AG10803 (cell line): ENCODE results near the gene NCOA3.
A peak's percentile ranks its signal among the peaks of the same experiment; 100 is the strongest.
"Not testable (repeated sequence)": the region's sequence is repeated elsewhere in the genome, so short reads cannot be mapped to it uniquely, and the experiment has no call there.

Experiments used
- DNase-seq: peaks from one replicate; pipeline ENCODE4 v3.0.0; 2010; ENCODE audit warnings: low read depth
- H3K4me3 ChIP-seq: 2 replicates; pipeline ENCODE4 v1.5.1; 2011; ENCODE audit warnings: mild to moderate bottlenecking, low read length, control low read depth
- TF ChIP-seq, protein P1 (sequence below): conservative IDR thresholded peaks from 2 replicates; pipeline ENCODE4 v1.5.1; 2011; ENCODE audit warnings: mild to moderate bottlenecking, low read length, control low read depth, inconsistent platforms

Gene NCOA3

DNA sequence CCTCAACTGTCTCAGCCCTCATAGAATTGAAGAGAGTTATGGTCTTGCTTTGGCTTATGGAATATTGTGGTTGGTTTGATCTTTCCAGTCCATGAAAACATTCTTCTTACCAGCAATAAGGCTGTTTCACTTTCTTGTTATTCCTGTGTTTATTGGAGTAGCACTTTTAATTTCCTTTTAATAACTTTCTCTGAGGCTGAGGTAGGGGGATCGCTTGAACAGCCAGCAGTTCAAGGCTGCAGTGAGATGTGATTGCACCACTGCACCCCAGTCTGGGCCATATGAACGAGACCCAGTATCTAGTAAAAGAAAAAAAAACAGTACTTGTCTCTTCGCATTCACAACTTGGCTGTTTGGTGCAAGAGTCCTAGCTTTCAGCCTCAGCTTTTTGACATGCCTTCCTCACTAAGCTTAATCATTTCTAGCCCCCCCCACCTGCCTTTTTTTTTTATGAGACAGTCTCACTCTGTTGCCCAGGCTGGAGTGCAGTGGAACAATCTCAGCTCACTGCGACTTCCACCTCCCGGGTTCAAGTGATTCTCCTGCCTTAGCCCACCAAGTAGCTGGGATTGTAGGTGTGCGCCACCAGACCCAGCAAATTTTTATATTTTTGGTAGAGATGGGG, 70.5 kb downstream of the NCOA3 start:
- no peak overlapping the region for H3K4me3 ChIP-seq
- TF ChIP-seq, protein P1, sequence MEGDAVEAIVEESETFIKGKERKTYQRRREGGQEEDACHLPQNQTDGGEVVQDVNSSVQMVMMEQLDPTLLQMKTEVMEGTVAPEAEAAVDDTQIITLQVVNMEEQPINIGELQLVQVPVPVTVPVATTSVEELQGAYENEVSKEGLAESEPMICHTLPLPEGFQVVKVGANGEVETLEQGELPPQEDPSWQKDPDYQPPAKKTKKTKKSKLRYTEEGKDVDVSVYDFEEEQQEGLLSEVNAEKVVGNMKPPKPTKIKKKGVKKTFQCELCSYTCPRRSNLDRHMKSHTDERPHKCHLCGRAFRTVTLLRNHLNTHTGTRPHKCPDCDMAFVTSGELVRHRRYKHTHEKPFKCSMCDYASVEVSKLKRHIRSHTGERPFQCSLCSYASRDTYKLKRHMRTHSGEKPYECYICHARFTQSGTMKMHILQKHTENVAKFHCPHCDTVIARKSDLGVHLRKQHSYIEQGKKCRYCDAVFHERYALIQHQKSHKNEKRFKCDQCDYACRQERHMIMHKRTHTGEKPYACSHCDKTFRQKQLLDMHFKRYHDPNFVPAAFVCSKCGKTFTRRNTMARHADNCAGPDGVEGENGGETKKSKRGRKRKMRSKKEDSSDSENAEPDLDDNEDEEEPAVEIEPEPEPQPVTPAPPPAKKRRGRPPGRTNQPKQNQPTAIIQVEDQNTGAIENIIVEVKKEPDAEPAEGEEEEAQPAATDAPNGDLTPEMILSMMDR: no peak
- DNase-seq: no peak

GRCh38 chr20:47573559-47573958, 71.9 kb downstream of the NCOA3 start:
- H3K4me3 ChIP-seq: no peak overlapping the region
- no peak for DNase-seq
- TF ChIP-seq, protein P1: no peak

DNA sequence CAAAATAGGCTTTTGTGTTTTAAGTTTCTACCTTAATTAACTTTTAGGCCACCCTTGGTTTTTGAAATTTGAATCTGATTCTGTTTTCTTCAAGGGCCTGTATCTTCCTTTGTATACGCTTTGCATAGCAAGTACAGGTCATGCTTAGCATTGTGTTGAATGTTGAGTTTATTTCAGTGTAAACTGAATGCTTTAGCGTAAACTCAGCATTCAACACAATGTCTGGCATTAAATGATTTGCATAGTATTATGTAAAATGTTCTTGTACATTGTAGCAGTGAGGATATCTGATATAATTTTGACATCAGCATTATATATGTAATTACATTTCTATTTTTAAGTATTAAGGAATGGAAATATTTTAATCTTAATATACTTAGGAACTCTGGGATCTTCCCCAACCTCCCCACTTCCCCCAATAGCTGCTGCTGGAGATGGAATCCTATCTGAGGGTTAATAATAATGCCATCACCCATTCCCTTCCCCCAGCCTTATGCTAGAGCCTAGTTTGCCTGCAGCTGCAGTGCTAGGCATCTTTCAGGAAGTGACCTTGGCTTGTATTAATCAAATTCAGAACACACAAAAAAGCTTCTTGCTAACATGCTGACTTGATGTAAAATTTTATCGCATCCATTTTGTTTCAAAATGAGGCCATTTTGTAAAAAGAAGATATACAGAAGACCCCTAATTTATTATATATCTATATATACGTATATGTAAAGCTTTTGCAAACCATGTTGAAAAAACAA, 73.1 kb downstream of the NCOA3 start:
- no peak overlapping the region for H3K4me3 ChIP-seq
- DNase-seq: no peak
- TF ChIP-seq, protein P1: no peak

- peak; percentile 54 for DNase-seq
- TF ChIP-seq, protein P1: no peak
- peak overlapping the region; percentile 21 for H3K4me3 ChIP-seq
These were observed 74.9 kb downstream of the NCOA3 start for GRCh38 chr20:47576516-47577033.

DNA sequence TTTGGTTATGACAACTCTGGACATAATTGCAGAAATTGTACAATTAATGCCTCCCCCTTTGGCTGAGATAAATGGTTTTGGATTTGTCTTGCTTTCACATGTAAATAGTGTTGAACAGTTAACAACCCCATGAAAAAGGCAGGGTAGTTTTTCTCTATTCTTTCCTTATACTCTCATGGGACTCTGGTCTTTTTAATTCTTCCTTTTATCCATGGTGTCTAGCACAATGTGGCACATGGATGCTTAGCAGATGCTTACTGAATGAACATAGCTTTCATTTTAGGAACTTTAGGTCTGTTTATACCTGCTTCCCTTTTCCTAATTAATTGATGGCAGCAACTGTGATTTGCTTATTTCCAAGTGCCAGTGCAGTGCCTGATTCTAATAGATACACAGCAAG, 75.6 kb downstream of the NCOA3 start:
- TF ChIP-seq, protein P1: no peak
- no peak for DNase-seq
- no peak overlapping the region for H3K4me3 ChIP-seq

- H3K4me3 ChIP-seq: no peak overlapping the region
- TF ChIP-seq, protein P1: no peak
- DNase-seq: no peak
These were observed 76.9 kb downstream of the NCOA3 start for GRCh38 chr20:47578543-47578942.

DNA sequence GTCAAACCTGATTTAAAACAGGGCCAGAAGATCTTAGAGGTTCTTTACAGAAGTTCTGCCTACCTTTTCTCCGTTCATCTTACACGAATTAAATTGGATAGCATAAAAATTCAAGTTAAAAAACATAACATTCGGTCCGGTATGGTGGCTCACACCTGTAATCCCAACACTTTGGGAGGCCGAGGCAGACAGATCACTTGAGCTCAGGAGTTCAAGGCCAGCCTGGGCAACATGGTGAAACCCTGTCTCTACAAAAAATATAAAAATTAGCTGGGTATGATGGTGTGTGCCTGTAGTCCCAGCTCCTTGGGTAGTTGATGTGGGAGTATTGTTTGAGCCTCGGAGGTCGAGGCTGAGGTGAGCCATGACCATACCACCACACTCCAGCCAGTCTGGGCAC, 79.0 kb downstream of the NCOA3 start:
- H3K4me3 ChIP-seq, DNase-seq: not testable (repeated sequence)
